Measurements from ENCODE around the gene CCR3.

The CCR3 gene

GRCh38 chr3:46285931-46286619 lies 43.8 kb downstream of the CCR3 start:
- Histone ChIP-seq H3K9ac (ENCODE audit: low read depth, low read length) (no peak overlapping the region), H3K4me1 (ENCODE audit: control insufficient read depth, insufficient read depth, low read length) (no peaks in the 10 kb centered on the region), H3K4me3 (ENCODE audit: low read depth, low read length) (no peak overlapping the region), H3K9me3 (ENCODE audit: control insufficient read depth, insufficient read depth, low read length) (no peaks in the 10 kb centered on the region), H3K36me3 (ENCODE audit: control insufficient read depth, insufficient read depth, low read length) (no peaks in the 10 kb centered on the region), H3K27ac (ENCODE audit: low read depth, low read length) (no peak overlapping the region), H3K27me3 (ENCODE audit: control insufficient read depth, insufficient read depth, low read length) (no peaks in the 10 kb centered on the region)

GRCh38 chr3:46286947-46287565 lies 44.8 kb downstream of the CCR3 start:
- Histone ChIP-seq H3K27me3 (ENCODE audit: control insufficient read depth, insufficient read depth, low read length) (no peaks in the 10 kb centered on the region), H3K4me1 (ENCODE audit: control insufficient read depth, insufficient read depth, low read length) (no peaks in the 10 kb centered on the region), H3K27ac (ENCODE audit: low read depth, low read length) (no peak overlapping the region), H3K36me3 (ENCODE audit: control insufficient read depth, insufficient read depth, low read length) (no peaks in the 10 kb centered on the region), H3K9ac (ENCODE audit: low read depth, low read length) (no peak overlapping the region), H3K9me3 (ENCODE audit: control insufficient read depth, insufficient read depth, low read length) (no peaks in the 10 kb centered on the region), H3K4me3 (ENCODE audit: low read depth, low read length) (no peak overlapping the region)

GRCh38 chr3:46289551-46289950 lies 47.3 kb downstream of the CCR3 start:
- Histone ChIP-seq H3K36me3 (ENCODE audit: control insufficient read depth, insufficient read depth, low read length) (no peaks in the 10 kb centered on the region), H3K9ac (ENCODE audit: low read depth, low read length) (no peak overlapping the region), H3K9me3 (ENCODE audit: control insufficient read depth, insufficient read depth, low read length) (no peaks in the 10 kb centered on the region), H3K27me3 (ENCODE audit: control insufficient read depth, insufficient read depth, low read length) (no peaks in the 10 kb centered on the region), H3K27ac (ENCODE audit: low read depth, low read length) (no peak overlapping the region), H3K4me1 (ENCODE audit: control insufficient read depth, insufficient read depth, low read length) (no peaks in the 10 kb centered on the region), H3K4me3 (ENCODE audit: low read depth, low read length) (no peak overlapping the region)

GRCh38 chr3:46289966-46290365 lies 47.7 kb downstream of the CCR3 start:
- Histone ChIP-seq H3K27me3 (ENCODE audit: control insufficient read depth, insufficient read depth, low read length) (no peaks in the 10 kb centered on the region), H3K4me1 (ENCODE audit: control insufficient read depth, insufficient read depth, low read length) (no peaks in the 10 kb centered on the region), H3K9ac (ENCODE audit: low read depth, low read length) (no peak overlapping the region), H3K36me3 (ENCODE audit: control insufficient read depth, insufficient read depth, low read length) (no peaks in the 10 kb centered on the region), H3K4me3 (ENCODE audit: low read depth, low read length) (no peak overlapping the region), H3K27ac (ENCODE audit: low read depth, low read length) (no peak overlapping the region), H3K9me3 (ENCODE audit: control insufficient read depth, insufficient read depth, low read length) (no peaks in the 10 kb centered on the region)

GRCh38 chr3:46291046-46291445 lies 48.8 kb downstream of the CCR3 start:
- Histone ChIP-seq H3K27ac (ENCODE audit: low read depth, low read length) (no peak overlapping the region), H3K27me3 (ENCODE audit: control insufficient read depth, insufficient read depth, low read length) (no peaks in the 10 kb centered on the region), H3K4me3 (ENCODE audit: low read depth, low read length) (no peak overlapping the region), H3K36me3 (ENCODE audit: control insufficient read depth, insufficient read depth, low read length) (no peaks in the 10 kb centered on the region), H3K9ac (ENCODE audit: low read depth, low read length) (no peak overlapping the region), H3K4me1 (ENCODE audit: control insufficient read depth, insufficient read depth, low read length) (no peaks in the 10 kb centered on the region), H3K9me3 (ENCODE audit: control insufficient read depth, insufficient read depth, low read length) (no peaks in the 10 kb centered on the region)

GRCh38 chr3:46293035-46293724 lies 50.9 kb downstream of the CCR3 start:
- no peak overlapping the region for H3K4me3 ChIP-seq (ENCODE audit: low read depth, low read length)
- no peaks in the 10 kb centered on the region for H3K27me3 ChIP-seq (ENCODE audit: control insufficient read depth, insufficient read depth, low read length)
- H3K36me3 ChIP-seq (ENCODE audit: control insufficient read depth, insufficient read depth, low read length) = no peaks in the 10 kb centered on the region
- no peaks in the 10 kb centered on the region for H3K4me1 ChIP-seq (ENCODE audit: control insufficient read depth, insufficient read depth, low read length)
- no peak overlapping the region for H3K9ac ChIP-seq (ENCODE audit: low read depth, low read length)
- H3K27ac ChIP-seq (ENCODE audit: low read depth, low read length) = no peak overlapping the region
- H3K9me3 ChIP-seq (ENCODE audit: control insufficient read depth, insufficient read depth, low read length) = no peaks in the 10 kb centered on the region

GRCh38 chr3:46293991-46294833 lies 52.0 kb downstream of the CCR3 start:
- Histone ChIP-seq H3K4me1 (ENCODE audit: control insufficient read depth, insufficient read depth, low read length) (no peaks in the 10 kb centered on the region), H3K36me3 (ENCODE audit: control insufficient read depth, insufficient read depth, low read length) (no peaks in the 10 kb centered on the region), H3K27me3 (ENCODE audit: control insufficient read depth, insufficient read depth, low read length) (no peaks in the 10 kb centered on the region), H3K9ac (ENCODE audit: low read depth, low read length) (no peak overlapping the region), H3K9me3 (ENCODE audit: control insufficient read depth, insufficient read depth, low read length) (no peaks in the 10 kb centered on the region), H3K27ac (ENCODE audit: low read depth, low read length) (no peak overlapping the region), H3K4me3 (ENCODE audit: low read depth, low read length) (no peak overlapping the region)

- Histone ChIP-seq H3K9ac (ENCODE audit: low read depth, low read length) (no peak overlapping the region), H3K36me3 (ENCODE audit: control insufficient read depth, insufficient read depth, low read length) (no peaks in the 10 kb centered on the region), H3K9me3 (ENCODE audit: control insufficient read depth, insufficient read depth, low read length) (no peaks in the 10 kb centered on the region), H3K27me3 (ENCODE audit: control insufficient read depth, insufficient read depth, low read length) (no peaks in the 10 kb centered on the region), H3K4me1 (ENCODE audit: control insufficient read depth, insufficient read depth, low read length) (no peaks in the 10 kb centered on the region), H3K4me3 (ENCODE audit: low read depth, low read length) (no peak overlapping the region), H3K27ac (ENCODE audit: low read depth, low read length) (no peak overlapping the region)
These were observed 54.6 kb downstream of the CCR3 start for GRCh38 chr3:46296826-46297225.

- Histone ChIP-seq H3K27ac (ENCODE audit: low read depth, low read length) (no peak overlapping the region), H3K4me1 (ENCODE audit: control insufficient read depth, insufficient read depth, low read length) (no peaks in the 10 kb centered on the region), H3K9me3 (ENCODE audit: control insufficient read depth, insufficient read depth, low read length) (no peaks in the 10 kb centered on the region), H3K9ac (ENCODE audit: low read depth, low read length) (no peak overlapping the region), H3K36me3 (ENCODE audit: control insufficient read depth, insufficient read depth, low read length) (no peaks in the 10 kb centered on the region), H3K27me3 (ENCODE audit: control insufficient read depth, insufficient read depth, low read length) (no peaks in the 10 kb centered on the region), H3K4me3 (ENCODE audit: low read depth, low read length) (no peak overlapping the region)
These were observed 55.6 kb downstream of the CCR3 start for GRCh38 chr3:46297658-46298423.

GRCh38 chr3:46298871-46299607 lies 56.8 kb downstream of the CCR3 start:
- no peak overlapping the region for H3K4me3 ChIP-seq (ENCODE audit: low read depth, low read length)
- no peak overlapping the region for H3K27ac ChIP-seq (ENCODE audit: low read depth, low read length)
- H3K9me3 ChIP-seq (ENCODE audit: control insufficient read depth, insufficient read depth, low read length) = no peaks in the 10 kb centered on the region
- no peaks in the 10 kb centered on the region for H3K27me3 ChIP-seq (ENCODE audit: control insufficient read depth, insufficient read depth, low read length)
- H3K36me3 ChIP-seq (ENCODE audit: control insufficient read depth, insufficient read depth, low read length) = no peaks in the 10 kb centered on the region
- H3K4me1 ChIP-seq (ENCODE audit: control insufficient read depth, insufficient read depth, low read length) = no peaks in the 10 kb centered on the region
- H3K9ac ChIP-seq (ENCODE audit: low read depth, low read length) = no peak overlapping the region

Measured in HUES48 (cell line).